ENCODE measurements around the gene SLC6A7. TPM values are rescaled to one million over a fixed set of nuclear protein-coding genes. Genes with fewer than 3 reads are reported as not detected.

The SLC6A7 gene
- total RNA-seq, 1 experiment from 2014 or later = 0.04 TPM

GRCh38 chr5:150162142-150162513, 27.7 kb upstream of the SLC6A7 start:
- TF ChIP-seq ZNF396 (CRISPR knock-in tag; IDR thresholded peaks at IDR 0.05; ENCODE audit: borderline replicate concordance) = no peak
- TF ChIP-seq SMAD3 (CRISPR knock-in tag; IDR thresholded peaks at IDR 0.05; ENCODE audit: borderline replicate concordance) = no peak
- TF ChIP-seq ATF1 (CRISPR knock-in tag; IDR thresholded peaks at IDR 0.05) = no peak
- no peak for TF ChIP-seq CBFB (CRISPR knock-in tag; IDR thresholded peaks at IDR 0.05; ENCODE audit: low read depth)
- TF ChIP-seq ARID4B (CRISPR knock-in tag; IDR thresholded peaks at IDR 0.05; ENCODE audit: borderline replicate concordance) = no peak
- no peak for TF ChIP-seq FOXP1 (CRISPR knock-in tag; IDR thresholded peaks at IDR 0.05; ENCODE audit: borderline replicate concordance)
- no peak for TF ChIP-seq GRHL2 (CRISPR knock-in tag; IDR thresholded peaks at IDR 0.05; ENCODE audit: insufficient replicate concordance, severe bottlenecking)
- TF ChIP-seq ZSCAN18 (CRISPR knock-in tag; IDR thresholded peaks at IDR 0.05) = no peak
- peaks cover 26% of the 10 kb centered on the region for H3K4me1 Mint-ChIP-seq
- H3K9me3 Mint-ChIP-seq = no peaks in the 10 kb centered on the region
- no peaks in the 10 kb centered on the region for H3K36me3 Mint-ChIP-seq
- H3K27me3 Mint-ChIP-seq (ENCODE audit: low read depth) = peaks cover 58% of the 10 kb centered on the region
- no peak overlapping the region for H3K4me3 Mint-ChIP-seq
- ATAC-seq = no peak
- H3K27ac Mint-ChIP-seq = no peak overlapping the region
- no peak for DNase-seq (ENCODE audit: low spot score)
- CTCF ChIA-PET = interaction anchor here (0.8 to 3.9 kb wide), 13 partner anchors 10 to 96 kb away, joined by 3 to 23 read pairs (median 5); no protein-coding TSS in a partner anchor
- POLR2A ChIA-PET = no interaction called here

- Mint-ChIP-seq H3K36me3 (no peaks in the 10 kb centered on the region), H3K27me3 (ENCODE audit: low read depth) (peaks cover 61% of the 10 kb centered on the region), H3K4me1 (peaks cover 30% of the 10 kb centered on the region), H3K9me3 (no peaks in the 10 kb centered on the region), H3K4me3 (no peak overlapping the region), H3K27ac (no peak overlapping the region)
- no peak for DNase-seq (ENCODE audit: low spot score)
- ATAC-seq = no peak
- POLR2A ChIA-PET = interaction anchor here (0.7 kb wide), 1 partner anchor 137 kb away, joined by 5 read pairs; no protein-coding TSS in a partner anchor
- CTCF ChIA-PET = interaction anchor here (1.6 to 3.9 kb wide), 3 partner anchors 12 to 50 kb away, joined by 6 to 23 read pairs (median 12); no protein-coding TSS in a partner anchor
- TF ChIP-seq ELF4 (CRISPR knock-in tag; IDR thresholded peaks at IDR 0.05; ENCODE audit: low read depth) = no peak
- no peak for TF ChIP-seq IRF2 (CRISPR knock-in tag; IDR thresholded peaks at IDR 0.05; ENCODE audit: borderline replicate concordance, low read depth)
- no peak for TF ChIP-seq MYBL2 (CRISPR knock-in tag; IDR thresholded peaks at IDR 0.05)
- no peak for TF ChIP-seq SP1 (CRISPR knock-in tag; conservative IDR thresholded peaks at IDR 0.05)
- no peak for TF ChIP-seq ZNF532 (CRISPR knock-in tag; IDR thresholded peaks at IDR 0.05; ENCODE audit: borderline replicate concordance)
- TF ChIP-seq ZNF416 (CRISPR knock-in tag; IDR thresholded peaks at IDR 0.05) = no peak
- no peak for TF ChIP-seq ZNF263 (CRISPR knock-in tag; IDR thresholded peaks at IDR 0.05; ENCODE audit: low read depth)
- no peak for TF ChIP-seq HMGXB4 (CRISPR knock-in tag; IDR thresholded peaks at IDR 0.05)
- no peak for TF ChIP-seq ATF6 (CRISPR knock-in tag; IDR thresholded peaks at IDR 0.05)
- no peak for TF ChIP-seq GABPB1 (CRISPR knock-in tag; IDR thresholded peaks at IDR 0.05)
- no peak for TF ChIP-seq TEAD4 (CRISPR knock-in tag; IDR thresholded peaks at IDR 0.05)
- no peak for TF ChIP-seq ATF3 (CRISPR knock-in tag; conservative IDR thresholded peaks at IDR 0.05)
These were observed 26.8 kb upstream of the SLC6A7 start for GRCh38 chr5:150163035-150163434.

Data from WTC11 (cell line).